Lung (tissue), 16 donors: ENCODE data around the gene LYPD5. TPM values are rescaled to one million over a fixed set of nuclear protein-coding genes. Genes with fewer than 3 reads are reported as not detected.

Experiments
- ATAC-seq: fragments of 200-7000 bp; cut with Tn5 transposase; one replicate; pipeline ENCODE4 v1.9.1; 2020; ENCODE audit warnings: moderate number of reproducible peaks; ENCODE audit not compliant: insufficient read depth, low FRiP score
- DNase-seq, 3 donors: peaks; one replicate each; pipeline ENCODE4 v3.0.0-alpha.2; 2013 to 2017
- H3K27ac ChIP-seq, 2 donors: one replicate each; pipeline ENCODE4 v1.5.1; 2013; ENCODE audit warnings: mild to moderate bottlenecking in 2 of 2, moderate library complexity in 2 of 2, control low read depth in 1 of 2, inconsistent platforms in 1 of 2, low read depth in 1 of 2, low read length in 1 of 2
- H3K27me3 ChIP-seq, 3 donors: one replicate each; pipeline ENCODE4 v1.5.1; 2013; ENCODE audit warnings: low read length in 2 of 3; ENCODE audit not compliant: control insufficient read depth in 3 of 3, insufficient read depth in 3 of 3
- H3K36me3 ChIP-seq, 4 donors: one replicate each; pipeline ENCODE4 v1.5.1; 2013; ENCODE audit warnings: low read length in 4 of 4, mild to moderate bottlenecking in 1 of 4, moderate library complexity in 1 of 4; ENCODE audit not compliant: control insufficient read depth in 4 of 4, insufficient read depth in 4 of 4
- H3K4me1 ChIP-seq, 5 donors: one replicate each; pipeline ENCODE4 v1.5.1; 2013; ENCODE audit warnings: low read length in 5 of 5, mild to moderate bottlenecking in 2 of 5, moderate library complexity in 1 of 5; ENCODE audit not compliant: control insufficient read depth in 5 of 5, insufficient read depth in 5 of 5
- H3K4me3 ChIP-seq: one replicate; pipeline ENCODE4 v1.5.1; 2013; ENCODE audit warnings: mild to moderate bottlenecking, control low read depth, moderate library complexity
- H3K9ac ChIP-seq, 2 donors: one replicate each; pipeline ENCODE4 v1.5.1; 2013; ENCODE audit warnings: low read length in 2 of 2, control low read depth in 1 of 2; ENCODE audit not compliant: insufficient read depth in 1 of 2
- H3K9me3 ChIP-seq, 4 donors: one replicate each; pipeline ENCODE4 v1.5.1; 2013; ENCODE audit warnings: low read length in 3 of 4, mild to moderate bottlenecking in 1 of 4, moderate library complexity in 1 of 4; ENCODE audit not compliant: control insufficient read depth in 4 of 4, insufficient read depth in 3 of 4
- CTCF ChIP-seq: IDR thresholded peaks from 2 replicates; pipeline ENCODE4 v1.5.1; 2012; ENCODE audit warnings: mild to moderate bottlenecking; ENCODE audit errors: control extremely low read depth, extremely low read depth
- WGBS, 2 donors: extraction: QIAGEN DNeasy Blood & Tissue Kit; methylation state at CpG; one replicate each; pipeline ENCODE4 v1.1.7; 2013; 5-methylcytosine and 5-hydroxymethylcytosine counted together
- long read RNA-seq, 5 donors: transcript quantifications; one replicate each; lab custom pipeline, GENCODE V29; 2026
- polyA plus RNA-seq, 2 donors: library from polyadenylated mRNA; stranded (reverse); fragments of 200-250 nt; gene quantifications; one replicate each; pipeline ENCODE4 v1.2.1, GENCODE V29; 2013
- total RNA-seq, 2 donors: library from RNA; depleted of rRNA in 1 of 2; stranded (reverse); fragments of >200 nt in 1 of 2; gene quantifications; one replicate each; pipeline ENCODE4 v1.2.1, GENCODE V29; 2014 to 2021
- donor health status: control.
- donor health status: control.
- donor health status: Bipolar disorder and iron deficiency.
- donor health status: healthy.
- donor health status: DM: yes; HTN: yes; CAD: no.

Gene LYPD5, protein sequence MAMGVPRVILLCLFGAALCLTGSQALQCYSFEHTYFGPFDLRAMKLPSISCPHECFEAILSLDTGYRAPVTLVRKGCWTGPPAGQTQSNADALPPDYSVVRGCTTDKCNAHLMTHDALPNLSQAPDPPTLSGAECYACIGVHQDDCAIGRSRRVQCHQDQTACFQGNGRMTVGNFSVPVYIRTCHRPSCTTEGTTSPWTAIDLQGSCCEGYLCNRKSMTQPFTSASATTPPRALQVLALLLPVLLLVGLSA
- total RNA-seq: 1 to 10 TPM in 1 of 2 donors, under 1 TPM in 1; 0.51 to 8.1 TPM
- 1 to 10 TPM; 2.4 to 3.3 TPM for polyA plus RNA-seq
- long read RNA-seq, donor 1: 0 reads
- long read RNA-seq, donor 2: 0 reads
- long read RNA-seq, donor 3: 0 reads
- long read RNA-seq, donor 4: 0 reads
- long read RNA-seq, donor 5, partial matches to known transcripts: 7 of 7 reads
- long read RNA-seq, donor 5, other reads (novel, unspliced or antisense): 0 of 7 reads

- Histone ChIP-seq H3K9me3 (peaks cover 0 to 1% (median 0%) of the 10 kb centered on the region in 4 donors), H3K4me3 (no peak within 1 kb of the TSS), H3K9ac (no peak within 1 kb of the TSS), H3K4me1 (peaks cover 0 to 10% (median 0%) of the 10 kb centered on the region in 5 donors), H3K27me3 (peaks cover 0 to 16% (median 3%) of the 10 kb centered on the region in 3 donors), H3K27ac (no peak within 1 kb of the TSS), H3K36me3 (no peaks in the 10 kb centered on the region)
- no peak for DNase-seq
- TF ChIP-seq CTCF: no peak
- 63 to 72% methylated on average over 12 of the region's 12 CpGs for WGBS, 2 donors
- no peak for ATAC-seq
Measured at GRCh38 chr19:43802216-43802951, at the start of gene LYPD5. Gene LYPD5 (minus strand): TSS chr19:43802447. CDS start chr19:43802380, 67 bp downstream.

DNA sequence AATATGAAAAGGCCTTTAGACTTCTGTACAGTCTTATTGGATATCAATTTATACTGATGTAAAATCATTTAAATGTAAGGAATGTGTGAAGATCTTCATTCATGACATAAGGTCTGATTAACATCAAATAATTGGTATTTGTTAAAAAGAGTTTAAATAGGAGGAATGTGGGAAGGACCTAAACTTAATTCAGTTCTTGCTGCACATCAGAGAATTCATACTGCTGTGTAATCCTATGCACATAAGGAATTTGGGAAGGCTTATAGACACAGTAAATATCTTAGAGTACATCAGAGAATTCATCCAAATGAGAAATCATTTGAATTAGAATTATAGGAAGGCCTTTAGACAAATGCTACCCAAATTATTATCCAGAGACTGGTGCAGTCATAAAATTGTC, 46.6 kb upstream of the LYPD5 start:
- Histone ChIP-seq H3K36me3 (peaks cover 0 to 62% (median 40%) of the 10 kb centered on the region in 4 donors), H3K9me3 (peaks cover 13 to 59% (median 39%) of the 10 kb centered on the region in 4 donors), H3K27ac (no peak overlapping the region), H3K9ac (no peak overlapping the region), H3K4me1 (no peaks in the 10 kb centered on the region), H3K4me3 (no peak overlapping the region), H3K27me3 (no peaks in the 10 kb centered on the region)
- no peak for ATAC-seq
- no peak for DNase-seq
- no peak for TF ChIP-seq CTCF

GRCh38 chr19:43847884-43848283, 45.6 kb upstream of the LYPD5 start:
- Histone ChIP-seq H3K4me3 (no peak overlapping the region), H3K4me1 (no peaks in the 10 kb centered on the region), H3K36me3 (peaks cover under 1 to 70% (median 45%) of the 10 kb centered on the region in 4 donors), H3K27me3 (no peaks in the 10 kb centered on the region), H3K9me3 (peaks cover 11 to 62% (median 42%) of the 10 kb centered on the region in 4 donors), H3K9ac (no peak overlapping the region), H3K27ac (no peak overlapping the region)
- no peak for DNase-seq
- WGBS, 2 donors: 92 to 93% methylated on average over 4 of the region's 4 CpGs
- no peak for ATAC-seq
- no peak for TF ChIP-seq CTCF
